Measurements from ENCODE around the gene SLC38A2.

The SLC38A2 gene

DNA sequence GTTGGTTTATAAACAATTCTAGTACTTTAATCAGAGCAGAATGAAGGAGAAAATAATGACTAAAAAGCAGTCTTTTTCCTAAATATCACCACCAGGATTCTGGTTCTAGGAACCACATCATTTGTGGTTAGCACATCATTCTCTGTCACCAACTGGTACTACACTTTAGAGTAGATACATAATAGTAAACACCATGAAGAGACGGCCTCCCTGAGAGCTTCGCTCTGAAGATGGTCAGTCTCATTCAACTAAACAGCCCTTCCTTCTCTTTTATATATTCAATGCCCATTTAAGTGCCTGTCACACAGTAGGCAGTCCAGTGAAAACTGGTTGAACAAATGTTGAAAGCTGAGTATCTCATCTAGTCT, 10.9 kb downstream of the SLC38A2 start:
- DNase-seq (ENCODE audit: extremely low spot score), result no peak
- ChIA-PET CTCF (no interaction called here), POLR2A (no interaction called here)
- TF ChIP-seq L3MBTL2 (conservative IDR thresholded peaks at IDR 0.05) (no peak), SUZ12 (IDR thresholded peaks at IDR 0.05) (no peak), FOXK2 (IDR thresholded peaks at IDR 0.05) (no peak), ELF4 (IDR thresholded peaks at IDR 0.05) (no peak), FOXM1 (IDR thresholded peaks at IDR 0.05; ENCODE audit: borderline replicate concordance) (no peak), ZNF384 (IDR thresholded peaks at IDR 0.05) (no peak), NFRKB (IDR thresholded peaks at IDR 0.05) (no peak), FOXA1 (IDR thresholded peaks at IDR 0.05) (no peak), TARDBP (IDR thresholded peaks at IDR 0.05) (no peak), LEF1 (IDR thresholded peaks at IDR 0.05; ENCODE audit: borderline replicate concordance) (no peak), ARNT (IDR thresholded peaks at IDR 0.05) (no peak), HDGF (IDR thresholded peaks at IDR 0.05; ENCODE audit: borderline replicate concordance) (no peak), CTBP1 (IDR thresholded peaks at IDR 0.05; ENCODE audit: borderline replicate concordance) (no peak), SP1 (IDR thresholded peaks at IDR 0.05) (no peak), BHLHE40 (IDR thresholded peaks at IDR 0.05; ENCODE audit: borderline replicate concordance) (no peak)
- TF ChIP-seq, protein P1, sequence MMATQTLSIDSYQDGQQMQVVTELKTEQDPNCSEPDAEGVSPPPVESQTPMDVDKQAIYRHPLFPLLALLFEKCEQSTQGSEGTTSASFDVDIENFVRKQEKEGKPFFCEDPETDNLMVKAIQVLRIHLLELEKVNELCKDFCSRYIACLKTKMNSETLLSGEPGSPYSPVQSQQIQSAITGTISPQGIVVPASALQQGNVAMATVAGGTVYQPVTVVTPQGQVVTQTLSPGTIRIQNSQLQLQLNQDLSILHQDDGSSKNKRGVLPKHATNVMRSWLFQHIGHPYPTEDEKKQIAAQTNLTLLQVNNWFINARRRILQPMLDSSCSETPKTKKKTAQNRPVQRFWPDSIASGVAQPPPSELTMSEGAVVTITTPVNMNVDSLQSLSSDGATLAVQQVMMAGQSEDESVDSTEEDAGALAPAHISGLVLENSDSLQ (IDR thresholded peaks at IDR 0.05), result no peak

- ChIA-PET CTCF (no interaction called here), POLR2A (no interaction called here)
- no peak for TF ChIP-seq SUZ12 (IDR thresholded peaks at IDR 0.05)
- no peak for DNase-seq (ENCODE audit: extremely low spot score)
Measured at GRCh38 chr12:46360908-46361666, 11.5 kb downstream of the SLC38A2 start.

DNA sequence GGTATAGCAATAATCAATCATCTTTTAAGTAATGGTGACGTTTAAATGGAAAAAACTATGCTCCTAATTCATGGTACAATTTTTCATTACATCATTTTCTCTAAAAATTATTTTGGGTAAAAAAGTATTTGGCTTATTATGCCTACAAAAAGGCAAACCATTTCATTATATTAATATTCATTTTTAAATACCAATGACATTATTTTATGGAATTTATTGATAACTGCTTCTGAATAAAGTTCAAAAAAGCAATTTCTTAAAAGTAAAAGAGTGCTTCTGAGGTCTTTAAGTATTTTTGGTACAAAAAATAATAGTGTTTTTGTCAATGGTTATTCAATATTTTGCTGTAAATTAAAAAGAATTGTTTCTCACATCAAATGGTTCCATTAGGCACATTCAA, 12.2 kb downstream of the SLC38A2 start:
- ChIA-PET POLR2A (interaction anchor here (0.8 kb wide), 1 partner anchor 90 kb away, joined by 3 read pairs; no protein-coding TSS in a partner anchor), CTCF (no interaction called here)
- no peak for TF ChIP-seq SUZ12 (IDR thresholded peaks at IDR 0.05)
- TF ChIP-seq LEF1 (IDR thresholded peaks at IDR 0.05; ENCODE audit: borderline replicate concordance), result no peak
- TF ChIP-seq FOXK2 (IDR thresholded peaks at IDR 0.05), result no peak
- no peak for TF ChIP-seq CTBP1 (IDR thresholded peaks at IDR 0.05; ENCODE audit: borderline replicate concordance)
- no peak for TF ChIP-seq HDGF (IDR thresholded peaks at IDR 0.05; ENCODE audit: borderline replicate concordance)
- TF ChIP-seq L3MBTL2 (conservative IDR thresholded peaks at IDR 0.05), result no peak
- no peak for TF ChIP-seq BHLHE40 (IDR thresholded peaks at IDR 0.05; ENCODE audit: borderline replicate concordance)
- no peak for TF ChIP-seq SP1 (IDR thresholded peaks at IDR 0.05)
- no peak for TF ChIP-seq ELF4 (IDR thresholded peaks at IDR 0.05)
- TF ChIP-seq, protein P1 (IDR thresholded peaks at IDR 0.05), result no peak
- no peak for TF ChIP-seq ZNF384 (IDR thresholded peaks at IDR 0.05)
- no peak for TF ChIP-seq FOXA1 (IDR thresholded peaks at IDR 0.05)
- no peak for TF ChIP-seq ARNT (IDR thresholded peaks at IDR 0.05)
- TF ChIP-seq FOXM1 (IDR thresholded peaks at IDR 0.05; ENCODE audit: borderline replicate concordance), result no peak
- no peak for TF ChIP-seq TARDBP (IDR thresholded peaks at IDR 0.05)
- TF ChIP-seq NFRKB (IDR thresholded peaks at IDR 0.05), result no peak
- DNase-seq (ENCODE audit: extremely low spot score), result no peak

DNA sequence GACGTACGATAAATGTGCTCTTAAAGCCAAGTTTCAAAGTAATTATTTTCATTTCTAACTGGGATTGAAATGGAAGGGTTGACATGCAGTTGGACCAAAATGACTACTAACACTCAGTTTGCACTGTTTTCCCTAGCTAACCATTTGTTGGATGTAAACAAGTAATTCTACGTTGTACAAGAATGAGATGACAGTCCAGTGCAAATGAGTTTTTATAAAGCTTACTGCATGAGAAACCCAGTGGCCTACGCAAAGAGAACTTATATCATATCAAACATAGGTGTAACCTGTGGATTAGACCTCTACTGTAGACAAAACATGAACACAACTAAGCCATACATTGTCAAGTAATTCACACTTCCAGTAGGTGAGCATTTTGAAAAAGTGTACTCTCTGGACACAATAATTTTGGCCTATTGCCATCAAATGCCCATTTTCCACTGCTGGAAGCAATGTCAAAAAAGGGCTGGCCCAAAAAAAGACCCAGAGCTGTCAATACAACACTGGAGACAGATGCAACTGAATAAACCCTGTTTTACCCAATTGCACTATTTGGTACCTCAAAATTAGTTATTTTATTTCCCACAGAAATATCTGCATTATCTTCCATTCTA, 12.8 kb downstream of the SLC38A2 start:
- POLR2A ChIA-PET, result interaction anchor here (0.8 kb wide), 1 partner anchor 90 kb away, joined by 3 read pairs; no protein-coding TSS in a partner anchor
- CTCF ChIA-PET, result no interaction called here
- TF ChIP-seq NFRKB (IDR thresholded peaks at IDR 0.05), result no peak
- no peak for TF ChIP-seq CTBP1 (IDR thresholded peaks at IDR 0.05; ENCODE audit: borderline replicate concordance)
- TF ChIP-seq HDGF (IDR thresholded peaks at IDR 0.05; ENCODE audit: borderline replicate concordance), result no peak
- no peak for TF ChIP-seq L3MBTL2 (conservative IDR thresholded peaks at IDR 0.05)
- no peak for TF ChIP-seq SUZ12 (IDR thresholded peaks at IDR 0.05)
- TF ChIP-seq FOXK2 (IDR thresholded peaks at IDR 0.05), result no peak
- TF ChIP-seq, protein P1 (IDR thresholded peaks at IDR 0.05), result no peak
- TF ChIP-seq ZNF384 (IDR thresholded peaks at IDR 0.05), result no peak
- TF ChIP-seq ARNT (IDR thresholded peaks at IDR 0.05), result no peak
- DNase-seq (ENCODE audit: extremely low spot score), result no peak

DNA sequence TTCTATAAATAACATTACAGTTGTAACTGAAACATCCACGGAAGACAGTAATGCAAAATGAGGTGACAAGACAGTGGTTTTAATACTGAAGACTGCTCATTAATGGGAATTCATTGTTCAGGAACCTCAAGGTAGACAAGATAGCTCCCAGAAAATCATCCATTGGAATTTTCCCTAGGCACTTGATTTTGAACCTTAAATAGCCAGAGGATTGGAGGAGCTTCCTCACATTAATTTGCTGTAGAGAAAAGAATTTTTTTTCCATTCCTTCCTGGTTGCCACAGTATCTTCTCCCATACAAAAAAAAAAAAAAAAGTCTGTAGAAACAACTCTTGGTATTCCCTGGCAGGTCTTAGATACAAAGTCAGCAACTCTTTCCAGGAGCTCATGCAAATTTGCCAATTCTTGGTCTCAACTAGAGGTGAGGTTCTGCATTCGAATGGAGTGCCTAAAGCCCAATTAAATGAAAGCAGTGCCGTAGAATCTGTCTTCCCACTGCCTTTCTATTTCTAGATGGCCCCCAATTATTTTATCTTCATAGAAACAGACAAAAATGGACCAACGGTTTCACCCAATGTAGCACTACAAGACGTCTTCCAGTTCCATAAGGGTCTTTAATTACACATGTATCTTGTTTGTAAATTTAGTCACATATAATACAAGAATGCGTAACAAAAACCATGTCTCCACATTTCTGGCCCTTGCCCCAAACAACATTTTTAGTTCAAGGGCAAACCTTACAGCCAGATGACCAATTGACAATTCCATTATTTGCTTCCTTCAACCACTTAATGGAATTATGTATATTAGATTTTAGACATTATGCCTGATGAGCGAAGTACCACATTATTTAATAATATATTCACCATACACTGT, 13.5 kb downstream of the SLC38A2 start:
- no peak for DNase-seq (ENCODE audit: extremely low spot score)
- CTCF ChIA-PET, result no interaction called here
- TF ChIP-seq ZNF384 (IDR thresholded peaks at IDR 0.05), result no peak
- no peak for TF ChIP-seq LEF1 (IDR thresholded peaks at IDR 0.05; ENCODE audit: borderline replicate concordance)
- TF ChIP-seq FOXA1 (IDR thresholded peaks at IDR 0.05), result no peak
- TF ChIP-seq ARNT (IDR thresholded peaks at IDR 0.05), result no peak
- TF ChIP-seq NFRKB (IDR thresholded peaks at IDR 0.05), result no peak
- POLR2A ChIA-PET, result interaction anchor here (0.7 kb wide), 1 partner anchor 316 kb away, joined by 3 read pairs; no protein-coding TSS in a partner anchor

DNA sequence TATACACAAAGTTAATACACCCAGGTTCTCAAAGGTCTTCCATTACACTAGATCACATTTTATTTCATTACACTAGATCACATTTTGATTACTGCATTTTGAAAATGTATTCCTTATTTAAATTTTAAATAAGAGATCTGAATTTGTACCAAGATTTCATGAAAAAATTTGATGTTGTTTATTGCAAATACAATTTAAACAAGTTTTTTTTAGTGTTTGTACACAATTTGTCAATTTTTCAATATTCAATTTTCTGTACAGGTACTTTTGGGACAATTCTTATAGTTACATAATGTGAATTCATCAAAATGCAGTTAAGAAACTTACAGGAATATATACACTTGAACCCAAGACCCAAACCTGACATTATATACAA, 14.3 kb downstream of the SLC38A2 start:
- TF ChIP-seq NFRKB (IDR thresholded peaks at IDR 0.05) (no peak), BHLHE40 (IDR thresholded peaks at IDR 0.05; ENCODE audit: borderline replicate concordance) (no peak), HDGF (IDR thresholded peaks at IDR 0.05; ENCODE audit: borderline replicate concordance) (no peak), SP1 (IDR thresholded peaks at IDR 0.05) (no peak), FOXA1 (IDR thresholded peaks at IDR 0.05) (no peak), TARDBP (IDR thresholded peaks at IDR 0.05) (no peak)
- TF ChIP-seq, protein P1 (IDR thresholded peaks at IDR 0.05), result no peak
- POLR2A ChIA-PET, result interaction anchor here (1.2 kb wide), 1 partner anchor 13 kb away, joined by 4 read pairs; no protein-coding TSS in a partner anchor
- CTCF ChIA-PET, result no interaction called here
- no peak for DNase-seq (ENCODE audit: extremely low spot score)
